K562 (cell line): ENCODE data around the gene CLCA2. TPM values are rescaled to one million over a fixed set of nuclear protein-coding genes. Genes with fewer than 3 reads are reported as not detected.

Source experiments
- ATF1 ChIP-seq, 2 experiments: fragments of 450-650 bp in 1 of 2; IDR thresholded peaks; 2 replicates each; pipeline ENCODE4 v1.6.1; 2016; ENCODE audit warnings: missing compliant biosample characterization in 1 of 2, missing genetic modification characterization in 1 of 2
- CBFA2T2 ChIP-seq: fragments of 450-650 bp; conservative IDR thresholded peaks from 2 replicates; pipeline ENCODE4 v1.6.1; 2017; ENCODE audit warnings: mild to moderate bottlenecking
- CSDE1 ChIP-seq, 2 experiments: fragments of 450-650 bp; IDR thresholded peaks; 2 replicates each; pipeline ENCODE4 v1.6.1; 2016; ENCODE audit warnings: mild to moderate bottlenecking in 1 of 2
- FOXA1 ChIP-seq: fragments of 450-650 bp; IDR thresholded peaks from 2 replicates; pipeline ENCODE4 v1.6.1; 2016; ENCODE audit warnings: mild to moderate bottlenecking, borderline replicate concordance
- GTF2E2 ChIP-seq: fragments of 200-800 bp; sonication (Bioruptor generic); IDR thresholded peaks from 2 replicates; pipeline ENCODE4 v1.6.1; 2016; ENCODE audit warnings: missing genetic modification characterization, missing compliant biosample characterization
- HMG20B ChIP-seq: fragments of 250-450 bp; sonication (Bioruptor Pico); IDR thresholded peaks from 2 replicates; pipeline ENCODE4 v1.5.0; 2021; ENCODE audit warnings: mild to moderate bottlenecking
- ILK ChIP-seq: fragments of 450-650 bp; IDR thresholded peaks from 2 replicates; pipeline ENCODE4 v1.6.1; 2016; ENCODE audit warnings: missing genetic modification characterization, low read depth, mild to moderate bottlenecking, missing compliant biosample characterization, moderate library complexity, borderline replicate concordance
- MIER1 ChIP-seq: fragments of 450-650 bp; IDR thresholded peaks from 2 replicates; pipeline ENCODE4 v1.6.1; 2016; ENCODE audit warnings: antibody characterized with exemption, mild to moderate bottlenecking, low read depth
- MYC ChIP-seq, 2 experiments: fragments of 250-450 bp in 1 of 2; sonication (Bioruptor Pico) in 1 of 2; IDR thresholded peaks; 2 replicates each; pipeline versions ENCODE4 v1.5.1 to v1.6.1; 2012 to 2021; ENCODE audit warnings: low read depth in 2 of 2, borderline replicate concordance in 1 of 2, improper control_type of control experiment in 1 of 2, low read length in 1 of 2, mild to moderate bottlenecking in 1 of 2, moderate library complexity in 1 of 2
- PHTF2 ChIP-seq: fragments of 250-450 bp; sonication (Bioruptor Pico); IDR thresholded peaks from 2 replicates; pipeline ENCODE4 v1.5.0; 2021; ENCODE audit warnings: mild to moderate bottlenecking
- RFX1 ChIP-seq: fragments of 450-650 bp; IDR thresholded peaks from 2 replicates; pipeline ENCODE4 v1.6.1; 2016; ENCODE audit warnings: mild to moderate bottlenecking, moderate library complexity
- SLC30A9 ChIP-seq: fragments of 250-450 bp; sonication (Bioruptor Pico); IDR thresholded peaks from 2 replicates; pipeline ENCODE4 v1.8.0; 2022; ENCODE audit warnings: mild to moderate bottlenecking, moderate library complexity
- SMARCC2 ChIP-seq: fragments of 450-650 bp; IDR thresholded peaks from 2 replicates; pipeline ENCODE4 v1.6.1; 2017; ENCODE audit warnings: antibody characterized with exemption, moderate library complexity, mild to moderate bottlenecking, low read depth
- TRIM28 ChIP-seq: fragments of 450-650 bp; IDR thresholded peaks from 2 replicates; pipeline ENCODE4 v1.6.1; 2017
- ZNF212 ChIP-seq: fragments of 450-650 bp; formaldehyde crosslinking; IDR thresholded peaks from 2 replicates; pipeline ENCODE4 v1.4.0; 2020; ENCODE audit warnings: mild to moderate bottlenecking
- ZNF324 ChIP-seq: fragments of 250-450 bp; sonication (Bioruptor Pico); IDR thresholded peaks from 2 replicates; pipeline ENCODE4 v1.4.0; 2020; ENCODE audit warnings: mild to moderate bottlenecking
- ZNF764 ChIP-seq: fragments of 250-450 bp; sonication (Bioruptor Pico); IDR thresholded peaks from 2 replicates; pipeline ENCODE4 v1.4.0; 2020; ENCODE audit warnings: low read depth, mild to moderate bottlenecking, moderate library complexity
- ZNF766 ChIP-seq: fragments of 200-800 bp; sonication (Bioruptor generic); conservative IDR thresholded peaks from 2 replicates; pipeline ENCODE4 v1.6.1; 2016; ENCODE audit warnings: missing genetic modification characterization, missing compliant biosample characterization
- ZNF77 ChIP-seq: fragments of 250-450 bp; sonication (Bioruptor Pico); IDR thresholded peaks from 2 replicates; pipeline ENCODE4 v1.5.0; 2020
- ZNF780A ChIP-seq: fragments of 250-450 bp; sonication (Bioruptor Pico); IDR thresholded peaks from 2 replicates; pipeline ENCODE4 v1.5.0; 2021; ENCODE audit warnings: mild to moderate bottlenecking
- polyA plus RNA-seq, 8 experiments: library from polyadenylated mRNA; depleted of rRNA in 4 of 8; stranded (reverse) in 5 of 8; unstranded in 3 of 8; fragments of >200 nt; fragmentation: Nextera tagmentation in 2 of 8; fragmentation: Illumina TruSeq in 1 of 8; extraction: Ambion mirVana in 2 of 8; extraction: Trizol in 1 of 8; gene quantifications; 2 replicates each; pipeline versions ENCODE4 v1.2.1 to v1.2.3, GENCODE V29; 2011 to 2014; ENCODE audit warnings: inconsistent platforms in 1 of 8, missing spikeins in 1 of 8
- total RNA-seq, 7 experiments: library from RNA; depleted of rRNA in 6 of 7; stranded (reverse); fragments of >200 nt in 6 of 7; fragmentation: Illumina TruSeq in 2 of 7; extraction: Trizol in 2 of 7; gene quantifications; 2 replicates each; pipeline versions ENCODE4 v1.2.1 to v1.2.3, GENCODE V29; 2011 to 2021; ENCODE audit warnings: low replicate concordance in 1 of 7
- TF ChIP-seq, protein P1 (sequence below): fragments of 450-650 bp; formaldehyde crosslinking; IDR thresholded peaks from 2 replicates; pipeline ENCODE4 v1.4.0; 2022; ENCODE audit warnings: missing genetic modification characterization
- TF ChIP-seq, protein P2 (sequence below): sonication (generic); formaldehyde crosslinking; IDR thresholded peaks from 2 replicates; pipeline ENCODE4 v1.9.0; 2022; ENCODE audit warnings: mild to moderate bottlenecking, missing genetic modification reagents
- TF ChIP-seq, protein P3 (sequence below): fragments of 450-650 bp; IDR thresholded peaks from 2 replicates; pipeline ENCODE4 v1.6.1; 2016; ENCODE audit warnings: low read depth, mild to moderate bottlenecking, moderate library complexity
- TF ChIP-seq, protein P4 (sequence below): fragments of 200-800 bp; sonication (Bioruptor generic); IDR thresholded peaks from 2 replicates; pipeline ENCODE4 v1.6.1; 2017; ENCODE audit warnings: missing genetic modification characterization, missing compliant biosample characterization
- TF ChIP-seq, protein P5 (sequence below): fragments of 250-450 bp; sonication (Bioruptor Pico); IDR thresholded peaks from 2 replicates; pipeline ENCODE4 v1.5.0; 2020; ENCODE audit warnings: mild to moderate bottlenecking, borderline replicate concordance

The CLCA2 gene
- total and polyA plus RNA-seq, 9 of the 15 experiments (the other 6 are each of a cell fraction or from before 2014, with no cell fraction given), result 0.03 TPM; not detected in 8

DNA sequence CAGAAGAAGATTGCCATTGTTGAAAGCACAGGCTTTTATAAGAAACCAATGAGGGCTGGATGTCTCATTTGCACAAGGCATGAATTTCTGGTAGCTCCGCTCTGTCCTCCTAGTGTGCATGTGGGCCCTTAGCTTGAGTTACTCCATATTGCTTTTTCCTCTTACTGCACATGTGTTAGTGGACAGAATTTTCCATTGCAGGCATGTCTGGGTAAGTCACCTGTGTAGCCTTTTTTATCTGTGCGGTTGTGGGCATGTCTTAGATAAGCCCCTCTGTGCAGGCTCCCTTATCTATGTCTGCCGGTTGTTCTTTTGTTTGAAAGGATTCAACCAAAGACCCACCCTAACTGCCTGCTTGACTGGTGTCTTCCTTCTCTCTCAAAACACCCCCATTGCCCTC, 37.5 kb downstream of the CLCA2 start (continued):
- TF ChIP-seq, protein P1, sequence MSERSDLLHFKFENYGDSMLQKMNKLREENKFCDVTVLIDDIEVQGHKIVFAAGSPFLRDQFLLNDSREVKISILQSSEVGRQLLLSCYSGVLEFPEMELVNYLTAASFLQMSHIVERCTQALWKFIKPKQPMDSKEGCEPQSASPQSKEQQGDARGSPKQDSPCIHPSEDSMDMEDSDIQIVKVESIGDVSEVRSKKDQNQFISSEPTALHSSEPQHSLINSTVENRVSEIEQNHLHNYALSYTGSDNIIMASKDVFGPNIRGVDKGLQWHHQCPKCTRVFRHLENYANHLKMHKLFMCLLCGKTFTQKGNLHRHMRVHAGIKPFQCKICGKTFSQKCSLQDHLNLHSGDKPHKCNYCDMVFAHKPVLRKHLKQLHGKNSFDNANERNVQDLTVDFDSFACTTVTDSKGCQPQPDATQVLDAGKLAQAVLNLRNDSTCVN (CRISPR knock-in tag), result peak; percentile 76; the same call in 1 of the 2 replicates
- TF ChIP-seq SMARCC2 (no peak), MYC (IDR thresholded peaks at IDR 0.05; ENCODE audit: low read depth, low read length) (no peak), MYC (CRISPR knock-in tag; IDR thresholded peaks at IDR 0.05; ENCODE audit: borderline replicate concordance, low read depth) (peak; percentile 93), TRIM28 (0 out of 2 replicates have a peak, but pooled peaks have one; percentile 55), ILK (tag) (peak; percentile 93), MIER1 (no peak), SLC30A9 (peak; percentile 82; the same call in 1 of the 2 replicates), ZNF766 (CRISPR knock-in tag) (peak; percentile 97), CBFA2T2 (peak; percentile 95), ZNF780A (CRISPR knock-in tag) (peak; percentile 83; the same call in 1 of the 2 replicates), ZNF212 (CRISPR knock-in tag) (peak; percentile 95), HMG20B (CRISPR knock-in tag) (no peak), RFX1 (no peak), FOXA1 (no peak), ZNF324 (peak; percentile 91), ZNF764 (no peak), CSDE1 (IDR thresholded peaks at IDR 0.05) (no peak), GTF2E2 (tag) (no peak), ATF1 (CRISPR knock-in tag; IDR thresholded peaks at IDR 0.05) (no peak), ATF1 (tag; IDR thresholded peaks at IDR 0.05) (peak; percentile 83), PHTF2 (peak; percentile 95), ZNF77 (CRISPR knock-in tag) (0 out of 2 replicates have a peak, but pooled peaks have one; percentile 39)
- TF ChIP-seq, protein P2, sequence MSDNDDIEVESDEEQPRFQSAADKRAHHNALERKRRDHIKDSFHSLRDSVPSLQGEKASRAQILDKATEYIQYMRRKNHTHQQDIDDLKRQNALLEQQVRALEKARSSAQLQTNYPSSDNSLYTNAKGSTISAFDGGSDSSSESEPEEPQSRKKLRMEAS (CRISPR knock-in tag), result peak; percentile 56; the same call in 1 of the 2 replicates
- TF ChIP-seq, protein P3, sequence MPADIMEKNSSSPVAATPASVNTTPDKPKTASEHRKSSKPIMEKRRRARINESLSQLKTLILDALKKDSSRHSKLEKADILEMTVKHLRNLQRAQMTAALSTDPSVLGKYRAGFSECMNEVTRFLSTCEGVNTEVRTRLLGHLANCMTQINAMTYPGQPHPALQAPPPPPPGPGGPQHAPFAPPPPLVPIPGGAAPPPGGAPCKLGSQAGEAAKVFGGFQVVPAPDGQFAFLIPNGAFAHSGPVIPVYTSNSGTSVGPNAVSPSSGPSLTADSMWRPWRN, result no peak
- TF ChIP-seq, protein P4, sequence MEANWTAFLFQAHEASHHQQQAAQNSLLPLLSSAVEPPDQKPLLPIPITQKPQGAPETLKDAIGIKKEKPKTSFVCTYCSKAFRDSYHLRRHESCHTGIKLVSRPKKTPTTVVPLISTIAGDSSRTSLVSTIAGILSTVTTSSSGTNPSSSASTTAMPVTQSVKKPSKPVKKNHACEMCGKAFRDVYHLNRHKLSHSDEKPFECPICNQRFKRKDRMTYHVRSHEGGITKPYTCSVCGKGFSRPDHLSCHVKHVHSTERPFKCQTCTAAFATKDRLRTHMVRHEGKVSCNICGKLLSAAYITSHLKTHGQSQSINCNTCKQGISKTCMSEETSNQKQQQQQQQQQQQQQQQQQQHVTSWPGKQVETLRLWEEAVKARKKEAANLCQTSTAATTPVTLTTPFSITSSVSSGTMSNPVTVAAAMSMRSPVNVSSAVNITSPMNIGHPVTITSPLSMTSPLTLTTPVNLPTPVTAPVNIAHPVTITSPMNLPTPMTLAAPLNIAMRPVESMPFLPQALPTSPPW (CRISPR knock-in tag), result peak; percentile 48; the same call in 1 of the 2 replicates
- TF ChIP-seq, protein P5, sequence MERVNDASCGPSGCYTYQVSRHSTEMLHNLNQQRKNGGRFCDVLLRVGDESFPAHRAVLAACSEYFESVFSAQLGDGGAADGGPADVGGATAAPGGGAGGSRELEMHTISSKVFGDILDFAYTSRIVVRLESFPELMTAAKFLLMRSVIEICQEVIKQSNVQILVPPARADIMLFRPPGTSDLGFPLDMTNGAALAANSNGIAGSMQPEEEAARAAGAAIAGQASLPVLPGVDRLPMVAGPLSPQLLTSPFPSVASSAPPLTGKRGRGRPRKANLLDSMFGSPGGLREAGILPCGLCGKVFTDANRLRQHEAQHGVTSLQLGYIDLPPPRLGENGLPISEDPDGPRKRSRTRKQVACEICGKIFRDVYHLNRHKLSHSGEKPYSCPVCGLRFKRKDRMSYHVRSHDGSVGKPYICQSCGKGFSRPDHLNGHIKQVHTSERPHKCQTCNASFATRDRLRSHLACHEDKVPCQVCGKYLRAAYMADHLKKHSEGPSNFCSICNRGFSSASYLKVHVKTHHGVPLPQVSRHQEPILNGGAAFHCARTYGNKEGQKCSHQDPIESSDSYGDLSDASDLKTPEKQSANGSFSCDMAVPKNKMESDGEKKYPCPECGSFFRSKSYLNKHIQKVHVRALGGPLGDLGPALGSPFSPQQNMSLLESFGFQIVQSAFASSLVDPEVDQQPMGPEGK (CRISPR knock-in tag), result peak; percentile 88; the same call in 1 of the 2 replicates
